Right lobe of liver (tissue), 4 donors: ENCODE measurements around the gene STAT3.

Experiments used
- POLR2A ChIP-seq: fragments of 450-650 bp; IDR thresholded peaks from one replicate; pipeline ENCODE4 v1.6.1; 2017; ENCODE audit warnings: antibody characterized with exemption, mild to moderate bottlenecking
- TF ChIP-seq, protein P1 (sequence below), 4 donors: fragments of 200-600 bp in 3 of 4; fragments of 450-650 bp in 1 of 4; IDR thresholded peaks; one replicate each; pipeline versions ENCODE4 v1.5.1 to v1.8.0; 2016 to 2022; ENCODE audit warnings: antibody characterized with exemption in 4 of 4, mild to moderate bottlenecking in 2 of 4
- donor health status: DM: no; HTN: no; CAD: no.
- donor health status: DM: no; HTN: no; CAD: no.
- donor health status: DM: no; HTN: yes; CAD: no.

DNA sequence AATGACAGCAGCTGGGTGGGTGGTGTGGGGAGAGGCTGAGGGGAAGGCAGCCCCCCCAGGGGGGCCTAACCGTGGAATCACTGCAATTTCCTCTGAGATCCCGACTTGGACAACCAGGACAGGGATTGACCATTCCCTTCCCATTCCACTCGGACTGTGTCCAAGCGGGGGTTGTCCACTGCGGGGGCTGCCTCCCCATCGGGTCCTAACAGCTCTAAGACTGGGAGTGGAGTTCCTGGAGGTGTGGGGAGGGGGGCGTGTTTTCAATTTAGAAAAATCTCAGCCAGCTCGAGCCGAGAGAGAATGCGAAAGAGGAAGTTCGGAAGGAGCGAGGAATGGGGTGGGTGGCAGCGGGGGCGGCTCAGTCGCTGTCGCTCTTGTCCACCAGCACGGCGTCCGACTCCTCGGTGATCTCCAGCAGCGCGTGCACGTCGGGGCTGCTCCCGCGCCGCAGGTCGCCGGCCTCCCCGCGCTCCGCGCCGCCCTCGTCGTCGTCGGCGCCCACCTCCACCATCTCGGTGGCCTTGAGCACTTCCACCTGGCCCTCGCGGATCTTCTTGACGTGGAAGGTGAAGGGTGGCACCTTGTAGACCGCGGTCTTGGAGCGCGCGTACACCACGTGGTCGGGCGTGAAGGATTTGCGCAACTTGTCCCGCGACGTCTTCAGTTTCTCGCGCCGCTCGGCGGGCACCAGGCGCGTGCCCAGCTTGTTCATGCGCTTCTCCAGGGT, 16.2 kb upstream of the STAT3 start:
- TF ChIP-seq, protein P1, sequence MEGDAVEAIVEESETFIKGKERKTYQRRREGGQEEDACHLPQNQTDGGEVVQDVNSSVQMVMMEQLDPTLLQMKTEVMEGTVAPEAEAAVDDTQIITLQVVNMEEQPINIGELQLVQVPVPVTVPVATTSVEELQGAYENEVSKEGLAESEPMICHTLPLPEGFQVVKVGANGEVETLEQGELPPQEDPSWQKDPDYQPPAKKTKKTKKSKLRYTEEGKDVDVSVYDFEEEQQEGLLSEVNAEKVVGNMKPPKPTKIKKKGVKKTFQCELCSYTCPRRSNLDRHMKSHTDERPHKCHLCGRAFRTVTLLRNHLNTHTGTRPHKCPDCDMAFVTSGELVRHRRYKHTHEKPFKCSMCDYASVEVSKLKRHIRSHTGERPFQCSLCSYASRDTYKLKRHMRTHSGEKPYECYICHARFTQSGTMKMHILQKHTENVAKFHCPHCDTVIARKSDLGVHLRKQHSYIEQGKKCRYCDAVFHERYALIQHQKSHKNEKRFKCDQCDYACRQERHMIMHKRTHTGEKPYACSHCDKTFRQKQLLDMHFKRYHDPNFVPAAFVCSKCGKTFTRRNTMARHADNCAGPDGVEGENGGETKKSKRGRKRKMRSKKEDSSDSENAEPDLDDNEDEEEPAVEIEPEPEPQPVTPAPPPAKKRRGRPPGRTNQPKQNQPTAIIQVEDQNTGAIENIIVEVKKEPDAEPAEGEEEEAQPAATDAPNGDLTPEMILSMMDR (IDR thresholded peaks at IDR 0.05), result no peak
- TF ChIP-seq POLR2A, result no peak
